ENCODE measurements around the gene CLEC18A. TPM values are rescaled to one million over a fixed set of nuclear protein-coding genes. Genes with fewer than 3 reads are reported as not detected.

The CLEC18A gene
- total and polyA plus RNA-seq, 2 of the 4 experiments (the other 2 are of a cell fraction), result under 0.01 TPM; not detected in 1

DNA sequence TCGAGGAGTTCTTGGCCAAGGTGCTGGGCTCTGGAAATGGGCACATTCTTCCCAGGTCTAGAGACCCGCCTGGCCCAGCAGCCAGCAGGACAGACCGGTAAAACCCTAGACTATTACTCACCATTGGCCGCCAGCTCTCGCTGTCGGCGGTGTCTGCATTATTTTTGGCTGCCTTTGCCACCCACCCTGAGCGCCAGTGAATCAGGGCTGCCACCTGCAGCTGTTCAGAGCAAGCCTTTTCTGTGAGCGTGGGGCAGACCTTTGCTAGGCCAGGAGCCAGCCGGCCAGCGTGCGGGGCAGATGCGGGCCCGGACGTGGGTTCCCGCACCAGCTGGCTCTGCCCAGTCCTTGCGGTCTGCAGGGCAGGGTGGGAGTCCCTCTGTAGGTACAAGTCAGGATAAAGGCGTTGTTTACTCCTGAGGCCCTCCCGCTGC, 15.8 kb upstream of the CLEC18A start:
- Histone ChIP-seq H3K14ac (replicated peaks; ENCODE audit: low read depth, low read length) (no peak overlapping the region), H2BK120ac (ENCODE audit: low read depth, low read length) (no peak overlapping the region), H3K23ac (ENCODE audit: low read depth, low read length) (no peak overlapping the region), H3K79me1 (ENCODE audit: low read depth in 1 of 2, low read length in 2 of 2) (no peaks in the 10 kb centered on the region), H3K9me1 (ENCODE audit: insufficient read depth, low read length) (no peaks in the 10 kb centered on the region), H2AK5ac (ENCODE audit: low read depth, low read length) (no peak overlapping the region), H2BK15ac (ENCODE audit: low read depth, low read length) (no peak overlapping the region), H4K20me1 (ENCODE audit: insufficient read depth, low read length) (no peaks in the 10 kb centered on the region), H2AK9ac (replicated peaks; ENCODE audit: low read depth, low read length, poor library complexity) (no peak overlapping the region), H4K5ac (ENCODE audit: low read depth, low read length) (no peak overlapping the region), H3K4me1 (ENCODE audit: control insufficient read depth, insufficient read depth, low read length) (no peaks in the 10 kb centered on the region), H3K18ac (ENCODE audit: low read depth, low read length) (no peak overlapping the region), H3K27ac (ENCODE audit: insufficient read depth, low read length) (no peak overlapping the region), H2AFZ (replicated peaks; ENCODE audit: low read length, poor library complexity) (no peak overlapping the region), H2BK5ac (ENCODE audit: low read depth, low read length, poor library complexity, severe bottlenecking) (no peak overlapping the region), H3K56ac (ENCODE audit: extremely low read depth, insufficient read depth, low read length) (no peak overlapping the region), H3K9me3 (ENCODE audit: control insufficient read depth, insufficient read depth, low read length) (no peaks in the 10 kb centered on the region), H3K4ac (ENCODE audit: low read depth, low read length) (no peak overlapping the region), H2BK20ac (ENCODE audit: low read depth, low read length) (no peak overlapping the region), H3K9ac (ENCODE audit: low read depth, low read length) (no peak overlapping the region), H3K36me3 (ENCODE audit: control insufficient read depth, insufficient read depth, low read length) (peaks cover 60% of the 10 kb centered on the region), H3K4me2 (ENCODE audit: low read depth, low read length) (no peak overlapping the region), H4K91ac (ENCODE audit: insufficient read depth, low read depth, low read length) (no peak overlapping the region), H4K8ac (ENCODE audit: low read depth in 2 of 2, low read length in 2 of 2) (no peak overlapping the region), H3K27me3 (ENCODE audit: control insufficient read depth, insufficient read depth, low read length) (no peaks in the 10 kb centered on the region), H3K4me3 (ENCODE audit: insufficient read depth, low read depth, low read length) (no peak overlapping the region)
- ATAC-seq (ENCODE audit: low read depth) (no peak), DNase-seq (no peak)
- no TSS peak for BruUV-seq (replicated peaks)
- in situ Hi-C loops (cut with MboI; ENCODE audit: low sequenced_read_pairs), result no loop called here
- ChIA-PET POLR2A (ENCODE audit: unreplicated experiment) (no interaction called here), CTCF (no interaction called here)
- dilution Hi-C loops (cut with HindIII; ENCODE audit: low sequenced_read_pairs, unreplicated experiment), result no loop called here
- no peak for TF ChIP-seq NFE2L2 (IDR thresholded peaks at IDR 0.05; ENCODE audit: low read depth, low read length)
- no peak for TF ChIP-seq MAZ (IDR thresholded peaks at IDR 0.05; ENCODE audit: borderline replicate concordance, low read depth, low read length)
- no peak for TF ChIP-seq CEBPB (IDR thresholded peaks at IDR 0.05; ENCODE audit: low read depth, low read length)
- 96% methylated on average over 10 of the region's 19 CpGs; no CpG with 5 or more reads in 1 of the 2 experiments for WGBS, 2 experiments (ENCODE audit: extremely low coverage in 2 of 2, insufficient read length in 1 of 2)
- intact Hi-C loops (cut with micrococcal nuclease), result no loop called here
